GM19328 (cell line): ENCODE results near the gene LENEP.
"Not testable (repeated sequence)": the region's sequence is repeated elsewhere in the genome, so short reads cannot be mapped to it uniquely, and the experiment has no call there.

Experiments used
- ATAC-seq: cut with Tn5 transposase; IDR thresholded peaks from one replicate; pipeline ENCODE4 v1.9.1; 2021; ENCODE audit warnings: mild to moderate bottlenecking, moderate library complexity; ENCODE audit not compliant: unreplicated experiment

LENEP gene

GRCh38 chr1:154974808-154975408, 18.5 kb upstream of the LENEP start:
- peak; percentile 40 for ATAC-seq

- no peak for ATAC-seq
These were observed 17.9 kb upstream of the LENEP start for GRCh38 chr1:154975409-154976059.

- not testable (repeated sequence) for ATAC-seq
These were observed 15.6 kb upstream of the LENEP start for GRCh38 chr1:154977762-154978161.

GRCh38 chr1:154978360-154978759, 15.0 kb upstream of the LENEP start:
- ATAC-seq, result no peak

- ATAC-seq, result no peak
These were observed 11.0 kb upstream of the LENEP start for GRCh38 chr1:154982341-154982740.

- ATAC-seq, result peak; percentile 97
These were observed 10.3 kb upstream of the LENEP start, which contains the start of gene FLAD1 for GRCh38 chr1:154982897-154983648. FLAD1 (plus strand) TSS chr1:154983344; CDS start chr1:154983695, 351 bp downstream.

- ATAC-seq, result no peak
These were observed 9.5 kb upstream of the LENEP start for GRCh38 chr1:154983776-154984466.

- ATAC-seq, result not testable (repeated sequence)
These were observed 6.7 kb upstream of the LENEP start for GRCh38 chr1:154986736-154987135.

- no peak for ATAC-seq
These were observed 6.1 kb upstream of the LENEP start for GRCh38 chr1:154987326-154987725.

- no peak for ATAC-seq
These were observed 5.1 kb upstream of the LENEP start for GRCh38 chr1:154988058-154988954.

- ATAC-seq, result no peak
These were observed 4.1 kb upstream of the LENEP start for GRCh38 chr1:154989195-154989860.

GRCh38 chr1:154990276-154990675, 3.1 kb upstream of the LENEP start:
- ATAC-seq, result no peak

GRCh38 chr1:154992721-154993571, 440 bp upstream of the LENEP start:
- no peak for ATAC-seq

GRCh38 chr1:154994269-154994587, 842 bp downstream of the LENEP start:
- no peak for ATAC-seq

- no peak for ATAC-seq
These were observed 1.2 kb downstream of the LENEP start for GRCh38 chr1:154994591-154994990.

GRCh38 chr1:154995301-154995983, 2.1 kb downstream of the LENEP start:
- not testable (repeated sequence) for ATAC-seq

GRCh38 chr1:154996966-154997701, 3.7 kb downstream of the LENEP start:
- ATAC-seq, result no peak
